Measurements from ENCODE around the gene COMMD1. TPM values are rescaled to one million over a fixed set of nuclear protein-coding genes. Genes with fewer than 3 reads are reported as not detected.
"Not testable (repeated sequence)": the region's sequence is repeated elsewhere in the genome, so short reads cannot be mapped to it uniquely, and the experiment has no call there.

COMMD1 gene
- polyA plus RNA-seq (ENCODE audit: insufficient read length in 4 of 4), result 10 to 100 TPM; 61.3 to 85.3 (median 71.8) TPM

DNA sequence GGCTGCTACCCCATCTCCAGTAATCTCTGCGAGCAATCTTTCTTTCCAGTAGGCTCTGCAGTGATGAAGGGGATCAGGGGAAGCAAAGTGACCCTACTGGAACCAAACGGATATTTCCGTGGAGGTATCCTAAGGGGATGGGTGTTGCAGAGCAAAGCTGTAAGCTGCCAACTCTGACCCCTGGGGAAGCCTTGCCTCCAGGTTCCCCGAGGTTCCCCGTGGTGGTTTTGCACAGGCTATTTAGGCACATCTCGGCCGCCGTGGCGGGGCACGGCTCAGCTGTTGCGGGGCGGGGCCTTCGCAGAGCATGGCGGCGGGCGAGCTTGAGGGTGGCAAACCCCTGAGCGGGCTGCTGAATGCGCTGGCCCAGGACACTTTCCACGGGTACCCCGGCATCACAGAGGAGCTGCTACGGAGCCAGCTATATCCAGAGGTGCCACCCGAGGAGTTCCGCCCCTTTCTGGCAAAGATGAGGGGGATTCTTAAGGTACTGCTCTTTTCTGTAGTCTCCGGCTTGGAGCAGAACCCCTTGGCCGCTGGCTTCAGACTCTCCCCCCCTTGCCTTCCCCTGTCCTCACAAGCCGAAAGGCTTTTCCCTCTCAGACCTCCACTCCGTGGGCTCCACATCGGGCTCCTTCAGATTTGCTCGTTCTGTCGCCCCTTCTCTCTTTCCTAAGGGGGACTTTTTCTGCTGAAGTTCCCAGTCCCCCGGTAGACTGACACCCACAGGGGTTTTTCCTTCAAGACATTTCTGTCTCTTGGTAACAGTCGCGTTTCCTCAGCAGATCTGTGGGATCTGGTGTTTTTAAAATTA is at the start of gene COMMD1:
COMMD1 (plus strand) TSS at position 303 of the 814 bp plus-strand sequence; CDS start at position 308, 5 bp downstream.
- DNase-seq (ENCODE audit: low read depth in 4 of 4, low spot score in 3 of 4), result peak in 2 of 4 donors; percentile 52 to 64

DNA sequence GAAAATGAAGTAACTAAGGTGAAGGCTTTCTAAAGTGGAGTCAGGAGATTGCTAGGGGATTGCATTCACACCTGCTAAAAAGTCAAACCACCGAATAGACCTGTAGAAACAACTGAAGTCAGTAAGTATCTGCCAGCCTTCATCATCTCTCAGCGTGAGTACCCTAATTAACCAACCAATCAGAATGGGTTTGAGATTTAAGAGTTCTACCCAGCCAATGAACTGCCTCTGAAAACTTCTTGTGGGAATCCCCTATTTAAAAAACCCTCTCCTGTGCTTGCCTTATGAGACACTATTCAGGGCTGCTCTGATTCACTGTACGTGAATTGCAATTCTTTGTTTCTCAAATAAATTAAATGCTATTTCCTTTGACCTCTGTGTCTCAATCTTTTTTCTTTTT is 48.2 kb upstream of the COMMD1 start:
- no peak for DNase-seq (ENCODE audit: low read depth in 4 of 4, low spot score in 3 of 4)

DNA sequence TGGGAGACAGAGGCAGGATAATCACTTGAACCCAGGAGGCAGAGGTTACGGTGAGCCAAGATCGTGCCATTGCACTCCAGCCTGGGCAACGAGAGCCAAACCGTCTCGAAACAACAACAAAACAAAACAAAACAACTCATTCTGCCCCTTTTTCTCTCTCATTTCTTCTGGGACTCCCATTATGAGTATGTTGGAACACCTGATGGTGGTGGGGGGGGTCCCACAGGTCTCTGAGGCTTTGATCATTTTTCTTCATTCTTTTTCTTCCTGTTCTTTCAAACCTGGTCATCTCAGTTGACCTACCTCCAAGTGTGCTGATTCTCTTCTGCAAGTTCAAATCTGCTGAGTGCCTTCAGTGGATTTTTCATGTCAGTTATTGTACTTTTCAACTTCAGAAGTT is 43.4 kb upstream of the COMMD1 start:
- DNase-seq (ENCODE audit: low read depth in 4 of 4, low spot score in 3 of 4), result no peak

DNA sequence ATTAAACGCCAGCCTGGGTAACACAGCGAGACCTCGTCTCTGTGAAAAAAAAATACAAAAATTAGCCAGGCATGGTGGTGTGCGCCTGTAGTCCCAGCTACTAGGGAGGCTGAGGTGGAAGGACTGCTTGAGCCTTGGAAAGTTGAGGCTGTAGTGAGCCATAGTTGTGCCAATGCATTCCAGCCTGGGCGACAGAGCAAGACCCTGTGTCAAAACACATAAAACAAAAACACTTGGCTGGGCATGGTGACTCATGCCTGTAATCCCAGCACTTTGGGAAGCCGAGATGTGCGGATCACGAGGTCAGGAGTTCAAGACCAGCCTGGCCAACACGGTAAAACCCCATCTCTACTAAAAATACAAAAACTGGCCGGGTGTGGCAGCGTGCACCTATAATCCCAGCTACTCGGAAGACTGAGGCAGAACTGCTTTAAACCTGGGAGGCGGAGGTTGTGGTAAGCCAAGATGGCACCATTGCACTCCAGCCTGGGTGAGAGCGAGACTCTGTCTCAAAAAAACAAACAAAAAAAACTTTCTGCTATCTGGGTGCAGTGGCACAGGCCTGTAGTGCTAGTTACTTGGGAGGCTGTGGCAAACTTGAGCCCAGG is 38.9 kb upstream of the COMMD1 start:
- DNase-seq (ENCODE audit: low read depth in 4 of 4, low spot score in 3 of 4), result not testable (repeated sequence)

- DNase-seq (ENCODE audit: low read depth in 4 of 4, low spot score in 3 of 4), result no peak
Observed at GRCh38 chr2:61876400-61876799, 29.1 kb upstream of the COMMD1 start.

- DNase-seq (ENCODE audit: low read depth in 4 of 4, low spot score in 3 of 4), result no peak
Observed at GRCh38 chr2:61877571-61878245, 27.8 kb upstream of the COMMD1 start.

- no peak for DNase-seq (ENCODE audit: low read depth in 4 of 4, low spot score in 3 of 4)
Observed at GRCh38 chr2:61878761-61879160, 26.7 kb upstream of the COMMD1 start.

DNA sequence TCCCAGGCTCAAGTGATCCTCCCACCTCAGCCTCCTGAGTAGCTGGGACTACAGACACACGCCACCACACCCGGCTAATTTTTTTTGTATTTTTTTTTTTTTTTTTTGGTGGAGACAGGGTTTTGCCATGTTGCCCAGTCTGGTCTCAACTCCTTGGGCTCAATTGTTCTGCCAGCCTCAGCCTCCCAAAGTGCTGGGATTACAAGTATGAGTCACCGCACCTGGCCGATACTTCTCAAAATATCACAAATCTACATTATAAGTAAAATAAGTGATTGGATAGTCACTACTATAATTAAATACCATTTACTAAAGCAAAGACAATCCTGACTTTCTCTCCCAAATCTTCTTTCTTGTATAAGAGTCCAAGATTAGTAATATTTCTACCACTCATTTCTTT is 26.1 kb upstream of the COMMD1 start:
- not testable (repeated sequence) for DNase-seq (ENCODE audit: low read depth in 4 of 4, low spot score in 3 of 4)

DNA sequence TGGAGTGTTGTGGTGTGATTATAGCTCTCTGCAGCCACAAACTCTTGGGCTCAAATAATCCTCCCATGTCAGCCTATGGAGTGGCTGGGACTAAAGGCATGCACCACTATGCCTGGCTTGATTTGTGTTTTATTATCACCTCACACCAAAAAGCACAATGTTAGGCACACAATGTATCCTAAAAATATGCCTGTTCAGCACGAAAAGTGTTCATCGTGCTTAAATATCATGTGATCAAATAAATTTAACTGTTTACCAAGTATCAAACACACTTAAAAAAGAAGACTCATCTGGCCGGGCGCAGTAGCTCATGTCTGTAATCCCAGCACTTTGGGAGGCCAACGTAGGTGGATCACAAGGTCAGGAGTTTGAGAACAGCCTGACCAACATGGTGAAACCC is 22.6 kb upstream of the COMMD1 start:
- no peak for DNase-seq (ENCODE audit: low read depth in 4 of 4, low spot score in 3 of 4)

DNA sequence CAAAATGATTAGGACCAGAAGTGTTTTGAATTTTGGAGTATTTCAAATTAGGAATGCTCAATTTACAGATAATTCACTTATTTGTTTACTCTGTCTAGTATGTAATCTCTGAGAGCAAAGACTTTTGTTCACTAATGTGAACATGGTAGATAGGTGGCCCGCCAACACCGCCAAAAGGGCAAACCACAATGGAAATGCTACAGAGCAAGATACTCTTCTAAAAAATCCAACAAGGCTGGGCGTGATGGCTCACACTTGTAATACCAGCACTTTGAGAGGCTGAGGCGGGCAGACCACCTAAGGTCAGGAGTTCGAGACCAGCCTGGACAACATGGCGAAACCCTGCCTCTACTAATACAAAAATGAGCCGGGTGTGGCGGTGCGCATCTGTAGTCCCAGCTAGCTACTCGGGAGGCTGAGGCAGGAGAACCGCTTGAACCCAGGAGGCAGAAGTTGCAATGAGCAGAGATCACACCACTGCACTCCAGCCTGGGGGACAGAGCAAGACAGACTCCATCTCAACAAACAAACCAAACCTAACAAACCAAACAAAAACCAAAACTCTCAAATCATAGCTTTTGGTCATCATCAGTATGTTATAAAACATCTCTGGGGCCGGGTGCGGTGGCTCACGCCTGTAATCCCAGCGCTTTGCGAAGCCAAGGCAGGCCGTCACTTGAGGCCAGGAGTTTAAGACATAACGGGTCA is 19.4 kb upstream of the COMMD1 start:
- no peak for DNase-seq (ENCODE audit: low read depth in 4 of 4, low spot score in 3 of 4)

DNA sequence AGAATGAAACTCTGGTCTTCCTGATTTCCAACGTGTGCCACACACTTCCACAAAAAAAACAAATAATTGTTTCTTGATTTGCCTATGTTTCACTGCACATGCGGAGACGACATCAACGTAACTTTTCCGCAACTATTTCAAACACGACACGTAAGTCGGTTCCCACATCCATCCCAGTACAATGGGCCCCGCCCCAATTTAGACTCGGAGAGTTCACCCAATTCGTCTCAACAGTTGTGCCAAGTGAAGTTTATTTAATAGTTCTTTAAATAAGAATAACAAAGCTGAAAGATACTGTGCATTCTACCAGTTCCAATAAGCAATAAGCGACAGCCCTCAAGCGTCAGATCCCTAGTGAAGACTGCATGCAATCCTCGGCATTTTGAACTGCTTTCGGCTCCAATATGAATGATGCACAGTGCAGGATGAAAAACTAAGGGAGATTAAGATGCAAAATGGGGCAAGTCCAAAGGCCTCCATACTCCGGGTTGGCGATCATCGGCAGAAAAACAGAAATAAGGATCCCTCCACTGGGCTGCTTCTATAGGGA is 17.7 kb upstream of the COMMD1 start:
- DNase-seq (ENCODE audit: low read depth in 4 of 4, low spot score in 3 of 4), result peak in 1 of 4 donors; percentile 43

DNA sequence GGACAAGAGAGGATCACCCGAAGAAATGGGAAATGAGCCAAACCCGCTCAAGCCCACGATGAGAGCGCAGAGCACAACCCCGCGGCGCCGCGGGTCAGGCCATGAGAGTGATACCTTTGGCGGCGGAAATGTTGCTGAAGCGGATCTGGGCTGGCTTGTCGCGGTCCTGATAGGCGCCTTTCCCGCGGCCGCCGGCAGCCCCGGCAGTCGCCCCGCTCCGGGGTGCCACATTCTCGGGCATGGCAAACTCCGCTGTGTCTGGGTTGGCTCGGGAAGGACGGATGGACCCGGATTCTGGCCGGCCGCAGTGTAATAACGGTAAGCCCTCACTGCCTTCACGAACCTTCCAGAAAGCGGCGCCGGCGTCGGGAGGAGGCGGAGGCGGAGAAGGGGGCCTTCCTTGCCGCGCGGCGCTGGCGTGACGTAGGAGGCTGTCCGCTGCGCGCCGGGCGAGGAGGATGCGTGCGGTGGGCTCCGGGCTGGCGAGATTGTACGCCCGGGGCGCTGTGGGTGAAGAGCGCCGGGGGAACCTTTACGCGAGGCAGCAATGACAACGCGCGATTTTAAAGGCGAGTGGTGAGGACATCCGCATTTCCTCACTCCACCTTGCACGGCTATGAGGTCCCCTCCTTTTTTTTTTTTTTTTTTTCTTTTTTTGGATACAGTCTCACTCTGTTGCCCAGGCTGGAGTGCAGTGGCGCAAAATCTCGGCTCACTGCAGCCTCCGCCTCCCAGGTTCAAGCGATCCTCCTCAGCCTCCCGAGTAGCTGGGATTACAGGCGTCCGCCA is 17.0 kb upstream of the COMMD1 start, which contains the start of gene CCT4:
CCT4 (minus strand) TSS at position 390 of the 789 bp plus-strand sequence; CDS start at position 241, 149 bp downstream.
- peak; percentile 78 to 81 (median 80) for DNase-seq (ENCODE audit: low read depth in 4 of 4, low spot score in 3 of 4)

DNA sequence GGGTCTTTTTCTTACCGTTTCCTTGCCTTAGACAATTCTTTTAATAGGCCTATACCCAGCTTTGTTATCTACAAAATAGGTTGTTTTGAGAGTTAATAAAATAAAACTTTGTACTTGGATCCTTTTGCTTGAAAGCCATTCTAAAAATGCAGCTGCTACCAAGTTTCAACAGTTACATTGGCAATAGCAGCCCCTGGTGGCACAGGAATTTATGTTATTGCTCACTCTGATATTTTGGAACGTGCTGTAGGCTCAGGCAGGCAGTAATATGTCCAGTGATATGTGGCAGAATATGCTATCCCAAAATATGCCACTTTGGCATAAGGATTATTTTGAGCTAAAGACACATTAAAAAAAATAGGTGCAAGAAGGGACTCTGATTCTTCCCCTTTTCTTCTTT is 6.7 kb upstream of the COMMD1 start:
- DNase-seq (ENCODE audit: low read depth in 4 of 4, low spot score in 3 of 4), result no peak

DNA sequence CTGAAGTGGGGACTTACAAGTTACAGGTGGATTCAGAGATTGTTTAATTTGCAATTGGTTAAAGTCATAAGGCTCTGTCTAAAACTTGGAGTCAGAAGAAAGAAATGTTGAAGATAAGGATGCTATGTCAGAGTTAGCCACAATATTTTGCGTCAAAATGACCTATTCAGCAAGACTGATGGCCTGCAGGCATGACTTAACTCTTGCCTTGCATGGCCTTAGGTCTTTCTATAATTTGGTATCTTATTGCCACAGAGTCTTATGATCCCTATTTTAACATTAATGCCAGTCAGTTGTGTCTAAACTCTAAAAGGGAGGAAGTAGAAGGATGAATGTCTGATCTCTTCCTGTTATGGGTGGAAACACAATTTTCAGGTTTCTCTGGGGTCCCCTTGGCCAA is 5.2 kb upstream of the COMMD1 start:
- no peak for DNase-seq (ENCODE audit: low read depth in 4 of 4, low spot score in 3 of 4)

- no peak for DNase-seq (ENCODE audit: low read depth in 4 of 4, low spot score in 3 of 4)
Observed at GRCh38 chr2:61906186-61906470, 654 bp downstream of the COMMD1 start.

- no peak for DNase-seq (ENCODE audit: low read depth in 4 of 4, low spot score in 3 of 4)
Observed at GRCh38 chr2:61909116-61909515, 3.6 kb downstream of the COMMD1 start.

- no peak for DNase-seq (ENCODE audit: low read depth in 4 of 4, low spot score in 3 of 4)
Observed at GRCh38 chr2:61910603-61911002, 5.1 kb downstream of the COMMD1 start.

DNA sequence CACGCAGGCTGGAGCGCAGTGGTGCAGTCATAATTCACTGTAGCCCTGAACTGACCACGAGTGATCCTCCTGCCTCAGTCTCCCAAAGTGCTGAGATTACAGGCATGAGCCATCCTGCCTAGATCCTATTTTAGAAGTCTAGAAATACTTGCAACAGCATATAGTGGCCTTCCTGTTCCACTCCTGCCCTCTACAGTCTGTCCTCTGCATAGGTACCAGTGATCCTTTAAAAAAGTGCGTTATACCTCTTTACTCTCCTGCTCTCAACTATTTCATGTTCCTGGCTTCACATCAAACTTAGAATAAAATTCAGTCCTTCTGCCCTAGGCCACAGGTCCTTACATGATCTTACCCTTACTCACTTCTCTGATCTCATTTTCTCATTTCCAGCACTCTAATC is 6.0 kb downstream of the COMMD1 start:
- no peak for DNase-seq (ENCODE audit: low read depth in 4 of 4, low spot score in 3 of 4)

- not testable (repeated sequence) for DNase-seq (ENCODE audit: low read depth in 4 of 4, low spot score in 3 of 4)
Observed at GRCh38 chr2:61914794-61915193, 9.3 kb downstream of the COMMD1 start.

DNA sequence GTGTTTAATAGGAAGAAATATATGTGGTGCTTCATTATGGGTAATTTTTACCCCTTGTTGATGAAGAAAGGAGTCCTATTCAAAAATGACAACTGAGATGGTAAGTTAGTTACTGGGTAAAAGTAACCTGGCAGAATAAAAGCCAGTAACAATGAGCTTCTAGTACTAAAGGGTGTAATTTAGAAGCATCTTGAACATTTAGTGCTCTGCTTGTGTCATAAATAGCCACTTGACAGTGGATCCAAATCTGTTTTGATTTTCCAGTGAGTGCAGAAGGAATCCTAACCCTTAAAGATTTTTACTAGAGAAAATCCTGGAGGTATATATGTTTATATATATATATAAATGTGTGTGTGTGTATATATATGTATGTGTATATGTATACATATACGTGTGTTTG is 15.1 kb downstream of the COMMD1 start:
- no peak for DNase-seq (ENCODE audit: low read depth in 4 of 4, low spot score in 3 of 4)
